Endothelial cell of umbilical vein (primary cell): ENCODE data around the gene ATP5MC2. TPM values are rescaled to one million over a fixed set of nuclear protein-coding genes. Genes with fewer than 3 reads are reported as not detected.

ENCODE experiments used
- BruUV-seq: library from RNA; stranded (reverse); fragments of 400-500 nt; replicated peaks from 2 replicates; lab custom pipeline; 2021; lab: Mats Ljungman, UMichigan
- CTCF ChIA-PET: fragments of 300-600, 350-600 bp; sonication (Branson Sonifier 250); formaldehyde crosslinking; loops from one replicate; lab custom pipeline; 2021; ENCODE audit warnings: antibody characterized with exemption, inconsistent platforms; lab: Charles Lee
- POLR2A ChIA-PET: fragments of 300-600, 350-600 bp; sonication (Branson Sonifier 250); formaldehyde crosslinking; loops from one replicate; lab custom pipeline; 2021; ENCODE audit warnings: antibody characterized with exemption, inconsistent platforms; lab: Charles Lee
- DNase-seq: peaks from one replicate; pipeline ENCODE4 v3.0.0-alpha.2; 2011; ENCODE audit warnings: low read depth, low spot score
- FAIRE-seq: peaks from 2 replicates; lab custom pipeline; 2011; peaks lifted over from hg19 to GRCh38; lab: Jason Lieb, UNC
- H2AFZ ChIP-seq: 2 replicates; pipeline ENCODE4 v1.6.0; 2012; ENCODE audit warnings: low read depth, low read length, control low read depth, inconsistent platforms
- H3K27ac ChIP-seq: 2 replicates; pipeline ENCODE4 v1.5.1; 2011; ENCODE audit warnings: low read depth, mild to moderate bottlenecking, control low read depth, low read length, moderate library complexity; ENCODE audit not compliant: insufficient read depth
- H3K27me3 ChIP-seq, 2 experiments: 2 replicates each; pipeline versions ENCODE4 v1.6.0 to v1.6.1; 2011; ENCODE audit warnings: low read length in 2 of 2, mixed read lengths in 1 of 2; ENCODE audit not compliant: control insufficient read depth in 2 of 2, insufficient read depth in 2 of 2
- H3K36me3 ChIP-seq, 2 experiments: 2 replicates in 1 of 2; 3 replicates in 1 of 2; pipeline ENCODE4 v1.5.1; 2011; ENCODE audit warnings: low read length in 2 of 2, mild to moderate bottlenecking in 1 of 2, moderate library complexity in 1 of 2; ENCODE audit not compliant: control insufficient read depth in 2 of 2, insufficient read depth in 2 of 2; ENCODE audit errors: extremely low read depth in 1 of 2
- H3K4me1 ChIP-seq: 3 replicates; pipeline ENCODE4 v1.5.1; 2011; ENCODE audit warnings: mild to moderate bottlenecking, low read length; ENCODE audit not compliant: control insufficient read depth, insufficient read depth; ENCODE audit errors: extremely low read depth
- H3K4me2 ChIP-seq: 2 replicates; pipeline ENCODE4 v1.6.1; 2011; ENCODE audit warnings: low read length, control low read depth, mixed read lengths; ENCODE audit not compliant: insufficient read depth
- H3K4me3 ChIP-seq, 3 experiments: fragments of 200-600 bp in 1 of 3; sonication (generic), shearing (Covaris generic) in 1 of 3; replicated peaks in 1 of 3; 2 replicates each; pipeline ENCODE4 v1.5.1; 2011 to 2016; ENCODE audit warnings: control low read depth in 3 of 3, low read length in 3 of 3, mild to moderate bottlenecking in 2 of 3, inconsistent platforms in 1 of 3, low read depth in 1 of 3, moderate library complexity in 1 of 3; ENCODE audit not compliant: insufficient read depth in 1 of 3
- H3K79me2 ChIP-seq: 2 replicates; pipeline ENCODE4 v1.6.0; 2012; ENCODE audit warnings: low read length, inconsistent platforms; ENCODE audit not compliant: control insufficient read depth, insufficient read depth
- H3K9ac ChIP-seq: replicated peaks from 2 replicates; pipeline ENCODE3; 2011; ENCODE audit warnings: low read length, control low read depth; ENCODE audit not compliant: insufficient read depth; ENCODE audit errors: extremely low read depth
- H3K9me1 ChIP-seq: replicated peaks from 3 replicates; pipeline ENCODE4 v1.6.0; 2011; ENCODE audit warnings: mild to moderate bottlenecking, low read length; ENCODE audit not compliant: control insufficient read depth, insufficient read depth; ENCODE audit errors: extremely low read depth
- H3K9me3 ChIP-seq: replicated peaks from 2 replicates; pipeline ENCODE4 v1.5.1; 2012; ENCODE audit warnings: low read length, inconsistent platforms; ENCODE audit not compliant: control insufficient read depth, insufficient read depth
- H4K20me1 ChIP-seq: replicated peaks from 2 replicates; pipeline ENCODE3; 2011; ENCODE audit warnings: mild to moderate bottlenecking, low read length; ENCODE audit not compliant: control insufficient read depth, insufficient read depth; ENCODE audit errors: extremely low read depth
- EZH2 ChIP-seq: IDR thresholded peaks from 2 replicates; pipeline ENCODE4 v1.6.1; 2012; ENCODE audit warnings: borderline replicate concordance, low read depth, mild to moderate bottlenecking, moderate library complexity, low read length, inconsistent platforms; ENCODE audit not compliant: severe bottlenecking
- POLR2A ChIP-seq: IDR thresholded peaks from 2 replicates; pipeline ENCODE4 v1.6.1; 2012; ENCODE audit warnings: low read depth, mild to moderate bottlenecking, control low read depth, low read length
- POLR2AphosphoS5 ChIP-seq: IDR thresholded peaks from 2 replicates; pipeline ENCODE4 v1.6.1; 2012; ENCODE audit warnings: low read depth, mild to moderate bottlenecking, control low read depth, low read length, moderate library complexity; ENCODE audit not compliant: insufficient read depth
- dilution Hi-C: fragments of 300-500 bp; cut with MboI; formaldehyde crosslinking; loops from one replicate; pipeline ENCODE4 v1.15.0; 2019; ENCODE audit warnings: low sequenced_read_pairs; ENCODE audit not compliant: extremely low pct_ligation_motif_present
- intact Hi-C: fragments of 100-400 bp; cut with micrococcal nuclease; formaldehyde crosslinking; loops from one replicate; pipeline ENCODE4 v1.10.0; 2022
- polyA plus RNA-seq, 4 experiments: library from polyadenylated mRNA; depleted of rRNA in 3 of 4; stranded (reverse) in 3 of 4; unstranded in 1 of 4; fragments of >200 nt; gene quantifications; 2 replicates each; pipeline versions ENCODE4 v1.2.1 to v1.2.3, GENCODE V29; 2011 to 2012; ENCODE audit warnings: missing spikeins in 1 of 4
- total RNA-seq: library from RNA; stranded (reverse); gene quantifications from 2 replicates; pipeline ENCODE4 v1.2.3, GENCODE V29; 2021
- TF ChIP-seq, protein P1 (sequence below): IDR thresholded peaks from 2 replicates; pipeline ENCODE4 v1.6.1; 2011; ENCODE audit not compliant: insufficient read depth, insufficient read length

ATP5MC2 gene
- total and polyA plus RNA-seq, 2 donors (not counting 3 experiments of a cell fraction or from before 2014, with no cell fraction given), result 402 to 820 TPM

DNA sequence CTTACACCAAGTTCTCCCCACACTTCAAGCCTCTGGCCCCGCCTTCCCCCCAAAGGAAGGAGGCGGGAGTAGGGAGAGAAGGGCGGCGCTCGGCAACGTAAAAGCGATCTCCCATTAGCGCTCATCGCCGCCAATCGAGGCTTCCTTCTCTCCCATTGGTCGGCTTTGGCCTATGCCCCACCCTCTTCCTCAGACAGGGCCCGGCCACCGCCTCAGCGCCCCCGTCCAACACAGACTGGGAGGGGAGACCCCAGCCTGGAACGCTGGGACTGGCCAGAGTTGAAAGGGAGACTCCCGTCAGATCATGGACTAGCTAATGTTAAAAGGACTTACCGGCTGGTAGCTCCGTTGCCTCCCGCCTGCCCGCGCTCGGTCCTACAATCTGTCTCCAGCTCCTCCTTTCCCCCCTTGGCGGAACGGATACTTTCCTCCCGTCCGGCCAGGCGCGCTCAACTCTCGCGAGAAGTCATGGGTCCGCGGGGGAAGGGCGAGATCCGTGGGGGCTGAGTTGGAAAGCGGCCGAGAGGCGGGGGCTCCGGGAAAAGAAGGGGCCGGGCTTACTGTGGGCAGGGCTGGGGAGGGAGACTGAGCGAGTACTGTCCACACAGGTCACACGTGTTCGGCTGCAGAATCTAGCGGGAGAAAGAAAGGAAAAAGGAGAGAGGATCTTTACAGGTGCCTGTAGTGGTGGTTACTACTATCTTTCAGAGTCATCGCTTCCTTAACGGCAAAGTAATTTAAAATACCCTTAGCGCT lies 49.8 kb downstream of the ATP5MC2 start, which contains the start of gene ATF7:
TSS of gene ATF7 (minus strand) at position 437 of the 756 bp plus-strand sequence. CDS start 25,382 bp downstream, outside the sequence.
- peak within 1 kb of the TSS; percentile 89 for H2AFZ ChIP-seq
- TF ChIP-seq, protein P1, sequence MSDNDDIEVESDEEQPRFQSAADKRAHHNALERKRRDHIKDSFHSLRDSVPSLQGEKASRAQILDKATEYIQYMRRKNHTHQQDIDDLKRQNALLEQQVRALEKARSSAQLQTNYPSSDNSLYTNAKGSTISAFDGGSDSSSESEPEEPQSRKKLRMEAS, result peak; percentile 32
- TF ChIP-seq EZH2, result no peak
- intact Hi-C loops (loop anchor here (1.0 to 2.0 kb wide), 5 partner anchors 8 to 83 kb away; partner anchors contain the start of gene ATP5MC2), dilution Hi-C loops (no loop called here)
- H3K27me3 ChIP-seq, result no peaks in the 10 kb centered on the region
- H3K27ac ChIP-seq, result peak within 1 kb of the TSS; percentile 86
- POLR2A ChIA-PET, result interaction anchor here (0.6 to 1.2 kb wide), 3 partner anchors 48 to 68 kb away, joined by 3 to 4 read pairs (median 3); partner anchors contain the start of gene ATP5MC2
- H3K4me2 ChIP-seq, result peak within 1 kb of the TSS; percentile 100
- peak; percentile 91 for FAIRE-seq
- DNase-seq, result peak; percentile 99
- BruUV-seq, result TSS peak; percentile 32
- CTCF ChIA-PET, result interaction anchor here (0.6 to 3.9 kb wide), 4 partner anchors 50 to 120 kb away, joined by 3 to 28 read pairs (median 8); partner anchors contain the start of gene ATP5MC2
- H3K9me1 ChIP-seq, result no peaks in the 10 kb centered on the region
- H3K36me3 ChIP-seq, result no peaks in the 10 kb centered on the region
- peak within 1 kb of the TSS; percentile 95 for H3K9ac ChIP-seq
- peak within 1 kb of the TSS; percentile 61 to 97 (median 87) for H3K4me3 ChIP-seq
- no peaks in the 10 kb centered on the region for H3K9me3 ChIP-seq
- H3K4me1 ChIP-seq, result peaks cover 29% of the 10 kb centered on the region
- peaks cover 47% of the 10 kb centered on the region for H3K79me2 ChIP-seq
- no peaks in the 10 kb centered on the region for H4K20me1 ChIP-seq

DNA sequence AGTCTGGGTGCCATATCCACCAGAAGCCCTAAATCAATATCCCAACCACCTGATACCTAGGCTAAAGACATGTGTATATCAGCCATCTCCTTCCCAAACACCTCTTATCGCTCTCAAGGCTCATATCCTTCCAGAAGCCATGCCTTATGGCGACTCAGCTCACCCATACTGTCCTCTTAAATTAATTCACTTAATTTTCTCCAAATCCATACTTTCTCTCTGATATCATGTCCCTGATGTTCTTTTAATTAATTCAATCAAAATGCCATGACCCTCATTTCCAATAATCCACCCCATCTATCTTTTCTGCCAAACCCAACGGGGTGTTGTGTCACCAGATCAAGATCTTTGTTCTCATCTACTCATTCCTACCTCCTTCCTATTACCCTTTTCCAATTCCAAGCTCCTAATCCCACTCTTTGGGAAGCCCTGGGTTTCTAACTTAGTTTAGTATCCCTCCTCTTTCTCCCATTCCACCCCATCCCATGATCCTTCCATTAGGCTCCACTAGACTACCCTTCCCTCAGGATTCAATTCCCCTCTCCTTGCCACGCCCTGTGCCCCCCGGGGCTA lies 50.4 kb downstream of the ATP5MC2 start:
- FAIRE-seq, result no peak

More for the DNA sequence above, 50.4 kb downstream of the ATP5MC2 start:
- no peaks in the 10 kb centered on the region for H3K9me3 ChIP-seq
- H3K27ac ChIP-seq, result peak overlapping the region; percentile 86
- intact Hi-C loops, result loop anchor here (2.0 kb wide), 1 partner anchor 29 kb away; no protein-coding TSS in a partner anchor
- H3K27me3 ChIP-seq, result no peaks in the 10 kb centered on the region
- peak overlapping the region; percentile 61 to 97 (median 87) for H3K4me3 ChIP-seq
- no peaks in the 10 kb centered on the region for H3K9me1 ChIP-seq
- peaks cover 29% of the 10 kb centered on the region for H3K4me1 ChIP-seq
- ChIA-PET CTCF (interaction anchor here (0.6 to 3.9 kb wide), 4 partner anchors 51 to 121 kb away, joined by 3 to 28 read pairs (median 8); partner anchors contain the start of gene ATP5MC2), POLR2A (interaction anchor here (0.5 to 1.2 kb wide), 3 partner anchors 43 to 67 kb away, joined by 3 to 4 read pairs (median 3); partner anchors contain the start of gene ATP5MC2)
- peak overlapping the region; percentile 100 for H3K4me2 ChIP-seq
- H4K20me1 ChIP-seq, result no peaks in the 10 kb centered on the region
- no peaks in the 10 kb centered on the region for H3K36me3 ChIP-seq
- H3K79me2 ChIP-seq, result peaks cover 53% of the 10 kb centered on the region
- BruUV-seq, result no TSS peak
- dilution Hi-C loops, result no loop called here
- peak overlapping the region; percentile 95 for H3K9ac ChIP-seq
- TF ChIP-seq POLR2AphosphoS5 (peak; percentile 11), POLR2A (peak; percentile 42)
- TF ChIP-seq, protein P1, result no peak
- DNase-seq, result no peak
- H2AFZ ChIP-seq, result peak overlapping the region; percentile 22
